Body of pancreas (tissue), 4 donors: ENCODE results near the gene MARCHF11. TPM values are rescaled to one million over a fixed set of nuclear protein-coding genes. Genes with fewer than 3 reads are reported as not detected.

Experiments used
- ATAC-seq: fragments of 150-250 bp; one replicate; pipeline ENCODE4 v1.9.1; 2016
- DNase-seq, 4 donors: peaks; one replicate each; pipeline ENCODE4 v3.0.0-alpha.2; 2019
- H3K27ac ChIP-seq, 4 donors: fragments of 200-600 bp; sonication (generic); 1 replicate in 3 of 4; 2 replicates in 1 of 4; pipeline versions ENCODE4 v1.5.1 to v1.6.1; 2016 to 2019; ENCODE audit warnings: mild to moderate bottlenecking in 1 of 4, mixed read lengths in 1 of 4, moderate library complexity in 1 of 4
- H3K27me3 ChIP-seq, 2 donors: fragments of 200-600 bp; sonication (generic); one replicate each; pipeline ENCODE4 v1.6.0; 2016; ENCODE audit warnings: mild to moderate bottlenecking in 1 of 2
- H3K36me3 ChIP-seq, 2 donors: fragments of 200-600 bp; sonication (generic); replicated peaks in 1 of 2; 2 replicates each; pipeline ENCODE4 v1.5.1; 2016; ENCODE audit warnings: low read depth in 2 of 2; ENCODE audit not compliant: insufficient read depth in 1 of 2
- H3K4me1 ChIP-seq: fragments of 200-600 bp; sonication (generic); one replicate; pipeline ENCODE4 v1.6.0; 2016
- H3K4me3 ChIP-seq, 2 donors: fragments of 200-600 bp; sonication (generic); 1 replicate in 1 of 2; 2 replicates in 1 of 2; pipeline ENCODE4 v1.5.1; 2016 to 2019
- H3K9me3 ChIP-seq, 3 donors: fragments of 200-600 bp; sonication (generic); 1 replicate in 2 of 3; 2 replicates in 1 of 3; pipeline ENCODE4 v1.5.1; 2016
- CTCF ChIP-seq, 7 experiments: fragments of 450-650 bp in 4 of 7; fragments of 200-600 bp in 3 of 7; sonication (generic) in 3 of 7; IDR thresholded peaks; one replicate each; pipeline ENCODE4 v1.5.1; 2016 to 2019; ENCODE audit warnings: antibody characterized with exemption in 7 of 7
- POLR2A ChIP-seq, 3 donors: fragments of 450-650 bp; IDR thresholded peaks; one replicate each; pipeline ENCODE4 v1.6.1; 2016; ENCODE audit warnings: antibody characterized with exemption in 3 of 3, mild to moderate bottlenecking in 2 of 3
- WGBS, 2 donors: methylation state at CpG; one replicate each; pipeline ENCODE4 v1.1.5; 2017; 5-methylcytosine and 5-hydroxymethylcytosine counted together
- intact Hi-C: fragments of 100-400 bp; cut with DNase I; formaldehyde crosslinking; loops from one replicate; pipeline ENCODE4 v1.15.1; 2023
- total RNA-seq, 2 donors: library from RNA; depleted of rRNA; stranded (reverse); fragments of >200 nt; gene quantifications; one replicate each; pipeline ENCODE4 v1.1.0, GENCODE V29; 2016

The MARCHF11 gene
- total RNA-seq, 2 donors from 2014 or later = not detected

GRCh38 chr5:16082982-16083381 is 96.6 kb downstream of the MARCHF11 start:
- H3K4me3 ChIP-seq = no peak overlapping the region
- ATAC-seq = no peak
- 76 to 78% methylated on average over 4 of the region's 4 CpGs for WGBS, 2 donors
- H3K36me3 ChIP-seq = no peaks in the 10 kb centered on the region
- intact Hi-C loops = no loop called here
- no peaks in the 10 kb centered on the region for H3K4me1 ChIP-seq
- no peaks in the 10 kb centered on the region for H3K9me3 ChIP-seq
- H3K27ac ChIP-seq = no peak overlapping the region
- H3K27me3 ChIP-seq = no peaks in the 10 kb centered on the region
- TF ChIP-seq POLR2A (IDR thresholded peaks at IDR 0.05) (no peak), CTCF (IDR thresholded peaks at IDR 0.05) (no peak)
- DNase-seq = no peak

- intact Hi-C loops = no loop called here
- TF ChIP-seq CTCF (IDR thresholded peaks at IDR 0.05) = no peak
- no peak for TF ChIP-seq POLR2A (IDR thresholded peaks at IDR 0.05)
- 59 to 69% methylated on average over 7 of the region's 7 CpGs for WGBS, 2 donors
- H3K27ac ChIP-seq = no peak overlapping the region
- H3K9me3 ChIP-seq = no peaks in the 10 kb centered on the region
- ATAC-seq (no peak), DNase-seq (no peak)
- H3K4me3 ChIP-seq = no peak overlapping the region
- no peaks in the 10 kb centered on the region for H3K4me1 ChIP-seq
- H3K36me3 ChIP-seq = no peaks in the 10 kb centered on the region
- no peaks in the 10 kb centered on the region for H3K27me3 ChIP-seq
Observed at GRCh38 chr5:16082053-16082452, 97.5 kb downstream of the MARCHF11 start.

- H3K9me3 ChIP-seq = no peaks in the 10 kb centered on the region
- TF ChIP-seq CTCF (IDR thresholded peaks at IDR 0.05) (no peak), POLR2A (IDR thresholded peaks at IDR 0.05) (no peak)
- no peak for ATAC-seq
- 72 to 75% methylated on average over 10 of the region's 10 CpGs for WGBS, 2 donors
- H3K36me3 ChIP-seq = no peaks in the 10 kb centered on the region
- no peak overlapping the region for H3K27ac ChIP-seq
- DNase-seq = no peak
- no peak overlapping the region for H3K4me3 ChIP-seq
- no peaks in the 10 kb centered on the region for H3K27me3 ChIP-seq
- intact Hi-C loops = no loop called here
- no peaks in the 10 kb centered on the region for H3K4me1 ChIP-seq
Observed at GRCh38 chr5:16081376-16081955, 98.1 kb downstream of the MARCHF11 start.

- ATAC-seq (no peak), DNase-seq (no peak)
- Histone ChIP-seq H3K36me3 (no peaks in the 10 kb centered on the region), H3K4me3 (no peak overlapping the region), H3K27ac (no peak overlapping the region), H3K27me3 (no peaks in the 10 kb centered on the region), H3K9me3 (no peaks in the 10 kb centered on the region), H3K4me1 (no peaks in the 10 kb centered on the region)
- intact Hi-C loops = no loop called here
- TF ChIP-seq CTCF (IDR thresholded peaks at IDR 0.05) (no peak), POLR2A (IDR thresholded peaks at IDR 0.05) (no peak)
- 81 to 90% methylated on average over 7 of the region's 7 CpGs for WGBS, 2 donors
Observed at GRCh38 chr5:16076657-16077056, 102.9 kb downstream of the MARCHF11 start.

- no peaks in the 10 kb centered on the region for H3K4me1 ChIP-seq
- ATAC-seq (no peak), DNase-seq (no peak)
- no peaks in the 10 kb centered on the region for H3K27me3 ChIP-seq
- no peaks in the 10 kb centered on the region for H3K9me3 ChIP-seq
- no peak overlapping the region for H3K4me3 ChIP-seq
- no peak for TF ChIP-seq POLR2A (IDR thresholded peaks at IDR 0.05)
- no peak for TF ChIP-seq CTCF (IDR thresholded peaks at IDR 0.05)
- no peaks in the 10 kb centered on the region for H3K36me3 ChIP-seq
- intact Hi-C loops = no loop called here
- H3K27ac ChIP-seq = no peak overlapping the region
- 68 to 78% methylated on average over 4 of the region's 4 CpGs for WGBS, 2 donors
Observed at GRCh38 chr5:16074358-16074757, 105.2 kb downstream of the MARCHF11 start.
